Renal cortex interstitium (tissue), 15 donors: ENCODE results near the gene ECHDC1. TPM values are rescaled to one million over a fixed set of nuclear protein-coding genes. Genes with fewer than 3 reads are reported as not detected.
"Not testable (repeated sequence)": the region's sequence is repeated elsewhere in the genome, so short reads cannot be mapped to it uniquely, and the experiment has no call there.

ENCODE experiments used
- DNase-seq, 11 donors: peaks; one replicate each; pipeline ENCODE4 v3.0.0-alpha.2; 2013; ENCODE audit warnings: low read depth in 9 of 11, low spot score in 4 of 11; ENCODE audit errors: extremely low read depth in 1 of 11
- long read RNA-seq, 16 experiments: transcript quantifications; one replicate each; lab custom pipeline, GENCODE V29; 2026
- polyA plus RNA-seq, 3 donors: library from polyadenylated mRNA; unstranded; fragments of 120-200 nt; gene quantifications; one replicate each; pipeline ENCODE4 v1.2.1, GENCODE V29; 2013; ENCODE audit not compliant: insufficient read length in 3 of 3

ECHDC1 gene, protein sequence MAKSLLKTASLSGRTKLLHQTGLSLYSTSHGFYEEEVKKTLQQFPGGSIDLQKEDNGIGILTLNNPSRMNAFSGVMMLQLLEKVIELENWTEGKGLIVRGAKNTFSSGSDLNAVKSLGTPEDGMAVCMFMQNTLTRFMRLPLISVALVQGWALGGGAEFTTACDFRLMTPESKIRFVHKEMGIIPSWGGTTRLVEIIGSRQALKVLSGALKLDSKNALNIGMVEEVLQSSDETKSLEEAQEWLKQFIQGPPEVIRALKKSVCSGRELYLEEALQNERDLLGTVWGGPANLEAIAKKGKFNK
- polyA plus RNA-seq = 10 to 100 TPM; 74.0 to 88.6 (median 81.9) TPM
- long read RNA-seq, donor 1, transcript ECHDC1-210 (6 exons, 2,341 nt) = minor isoform, 5 of 18 reads
- long read RNA-seq, donor 1, transcript ECHDC1-203 (5 exons, 1,354 nt) = major isoform, 9 of 18 reads
- long read RNA-seq, donor 1, partial matches to known transcripts = 0 of 18 reads
- long read RNA-seq, donor 1, other reads (novel, unspliced or antisense) = 0 of 18 reads
- long read RNA-seq, donor 2, transcript ECHDC1-203 (5 exons, 1,354 nt) = minor isoform, 5 of 18 reads
- long read RNA-seq, donor 2, transcript ECHDC1-210 (6 exons, 2,341 nt) = major isoform, 11 of 18 reads
- long read RNA-seq, donor 2, partial matches to known transcripts = 0 of 18 reads
- long read RNA-seq, donor 2, other reads (novel, unspliced or antisense) = 0 of 18 reads
- long read RNA-seq, donor 3, transcript ECHDC1-210 (6 exons, 2,341 nt) = major isoform, 17 of 27 reads
- long read RNA-seq, donor 3, transcript ECHDC1-203 (5 exons, 1,354 nt) = minor isoform, 5 of 27 reads
- long read RNA-seq, donor 3, partial matches to known transcripts = 0 of 27 reads
- long read RNA-seq, donor 3, other reads (novel, unspliced or antisense) = 0 of 27 reads
- long read RNA-seq, donor 4, transcript ECHDC1-210 (6 exons, 2,341 nt) = major isoform, 10 of 33 reads
- long read RNA-seq, donor 4, transcript ECHDC1-203 (5 exons, 1,354 nt) = minor isoform, 7 of 33 reads
- long read RNA-seq, donor 4, partial matches to known transcripts = 15 of 33 reads
- long read RNA-seq, donor 4, other reads (novel, unspliced or antisense) = 0 of 33 reads
- long read RNA-seq, donor 5 = 0 reads
- long read RNA-seq, donor 6, transcript ECHDC1-210 (6 exons, 2,341 nt) = major isoform, 7 of 23 reads
- long read RNA-seq, donor 6, partial matches to known transcripts = 11 of 23 reads
- long read RNA-seq, donor 6, other reads (novel, unspliced or antisense) = 0 of 23 reads
- long read RNA-seq, donor 7, transcript ECHDC1-210 (6 exons, 2,341 nt) = major isoform, 13 of 29 reads
- long read RNA-seq, donor 7, transcript ECHDC1-203 (5 exons, 1,354 nt) = minor isoform, 11 of 29 reads
- long read RNA-seq, donor 7, partial matches to known transcripts = 0 of 29 reads
- long read RNA-seq, donor 7, other reads (novel, unspliced or antisense) = 0 of 29 reads
- long read RNA-seq, donor 8 = 0 reads
- long read RNA-seq, donor 9, transcript ECHDC1-203 (5 exons, 1,354 nt) = minor isoform, 9 of 33 reads
- long read RNA-seq, donor 9, transcript ECHDC1-210 (6 exons, 2,341 nt) = major isoform, 13 of 33 reads
- long read RNA-seq, donor 9, partial matches to known transcripts = 9 of 33 reads
- long read RNA-seq, donor 9, other reads (novel, unspliced or antisense) = 0 of 33 reads
- long read RNA-seq, donor 10, transcript ECHDC1-210 (6 exons, 2,341 nt) = major isoform, 13 of 21 reads
- long read RNA-seq, donor 10, partial matches to known transcripts = 0 of 21 reads
- long read RNA-seq, donor 10, other reads (novel, unspliced or antisense) = 0 of 21 reads
- long read RNA-seq, donor 11, transcript ECHDC1-210 (6 exons, 2,341 nt) = major isoform, 14 of 25 reads
- long read RNA-seq, donor 11, transcript ECHDC1-203 (5 exons, 1,354 nt) = minor isoform, 9 of 25 reads
- long read RNA-seq, donor 11, partial matches to known transcripts = 0 of 25 reads
- long read RNA-seq, donor 11, other reads (novel, unspliced or antisense) = 0 of 25 reads
- long read RNA-seq, donor 12, partial matches to known transcripts = 15 of 22 reads
- long read RNA-seq, donor 12, other reads (novel, unspliced or antisense) = 0 of 22 reads
- long read RNA-seq, donor 13 = 0 reads
- long read RNA-seq, donor 14, transcript ECHDC1-210 (6 exons, 2,341 nt) = major isoform, 10 of 24 reads
- long read RNA-seq, donor 14, partial matches to known transcripts = 8 of 24 reads
- long read RNA-seq, donor 14, other reads (novel, unspliced or antisense) = 0 of 24 reads
- long read RNA-seq, donor 15, transcript ECHDC1-210 (6 exons, 2,341 nt) = major isoform, 10 of 12 reads
- long read RNA-seq, donor 15, partial matches to known transcripts = 0 of 12 reads
- long read RNA-seq, donor 15, other reads (novel, unspliced or antisense) = 0 of 12 reads
- long read RNA-seq, donor 16, transcript ECHDC1-210 (6 exons, 2,341 nt) = major isoform, 27 of 51 reads
- long read RNA-seq, donor 16, transcript ECHDC1-203 (5 exons, 1,354 nt) = minor isoform, 13 of 51 reads
- long read RNA-seq, donor 16, partial matches to known transcripts = 0 of 51 reads
- long read RNA-seq, donor 16, other reads (novel, unspliced or antisense) = 6 of 51 reads

DNA sequence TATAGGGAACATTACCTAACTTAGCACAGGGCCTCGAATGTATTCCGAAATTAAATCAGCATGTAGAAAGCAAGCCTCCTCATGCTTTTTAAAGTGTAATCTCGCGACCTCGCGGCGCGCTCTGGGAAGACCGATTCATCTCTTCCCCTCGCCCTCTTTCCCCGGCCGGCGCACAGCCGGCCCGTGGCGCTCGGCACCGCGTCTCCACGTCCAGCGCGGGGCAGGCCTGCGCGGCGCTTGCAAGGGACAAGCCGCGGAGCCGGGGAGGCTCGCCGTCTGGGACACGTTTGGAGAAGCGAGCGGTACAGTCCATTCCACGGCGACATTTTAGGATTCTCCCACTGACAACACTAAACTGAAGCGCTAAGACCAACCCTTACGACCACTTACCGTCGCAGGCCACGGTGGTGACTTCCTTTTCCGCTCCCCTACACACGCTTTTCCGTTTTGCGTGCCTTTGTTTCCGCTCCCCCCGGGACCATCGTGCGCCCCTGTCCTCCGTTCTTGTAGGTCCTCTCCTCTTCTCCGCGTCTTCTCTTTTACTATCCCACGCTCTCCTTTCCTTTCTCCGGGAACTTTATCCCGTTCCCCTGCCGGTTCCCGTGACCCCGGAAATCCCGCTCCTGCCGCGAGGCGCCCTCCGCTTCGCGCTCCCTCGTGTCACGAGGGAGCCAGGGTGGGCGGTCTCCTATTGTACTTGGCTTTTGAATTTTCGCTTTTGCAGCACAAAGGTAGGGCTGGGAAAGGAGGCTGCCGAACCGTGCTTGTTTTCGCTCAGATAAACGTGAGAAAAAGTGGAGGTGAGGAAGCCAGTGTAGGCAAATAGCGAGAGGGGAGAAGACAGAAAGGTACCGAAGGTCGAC is at the start of gene ECHDC1:
Gene ECHDC1, minus strand, starts transcription at position 664 of the 863 bp plus-strand sequence. CDS start 12,581 bp downstream, outside the sequence.
- DNase-seq = peak; percentile 31 to 74 (median 57)

DNA sequence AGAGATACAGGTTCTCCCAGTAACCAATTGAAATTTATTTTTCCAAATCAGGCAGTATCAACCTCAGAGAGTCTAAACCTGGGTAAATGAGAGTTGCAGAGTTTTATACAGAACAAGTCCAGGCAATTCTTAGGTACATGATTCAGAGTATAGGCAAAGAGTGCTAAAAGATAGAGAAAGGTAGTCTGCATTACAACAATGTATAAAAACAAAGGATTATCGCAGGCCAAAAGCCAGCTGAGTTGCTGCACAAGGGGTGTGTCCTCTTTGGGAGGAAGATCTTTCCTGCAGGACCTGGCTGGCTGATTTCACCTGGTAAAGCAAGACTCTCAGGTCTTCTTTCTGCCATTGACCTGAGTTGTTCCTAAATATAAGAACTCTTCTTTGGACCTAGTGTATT is 48.9 kb upstream of the ECHDC1 start:
- no peak for DNase-seq

DNA sequence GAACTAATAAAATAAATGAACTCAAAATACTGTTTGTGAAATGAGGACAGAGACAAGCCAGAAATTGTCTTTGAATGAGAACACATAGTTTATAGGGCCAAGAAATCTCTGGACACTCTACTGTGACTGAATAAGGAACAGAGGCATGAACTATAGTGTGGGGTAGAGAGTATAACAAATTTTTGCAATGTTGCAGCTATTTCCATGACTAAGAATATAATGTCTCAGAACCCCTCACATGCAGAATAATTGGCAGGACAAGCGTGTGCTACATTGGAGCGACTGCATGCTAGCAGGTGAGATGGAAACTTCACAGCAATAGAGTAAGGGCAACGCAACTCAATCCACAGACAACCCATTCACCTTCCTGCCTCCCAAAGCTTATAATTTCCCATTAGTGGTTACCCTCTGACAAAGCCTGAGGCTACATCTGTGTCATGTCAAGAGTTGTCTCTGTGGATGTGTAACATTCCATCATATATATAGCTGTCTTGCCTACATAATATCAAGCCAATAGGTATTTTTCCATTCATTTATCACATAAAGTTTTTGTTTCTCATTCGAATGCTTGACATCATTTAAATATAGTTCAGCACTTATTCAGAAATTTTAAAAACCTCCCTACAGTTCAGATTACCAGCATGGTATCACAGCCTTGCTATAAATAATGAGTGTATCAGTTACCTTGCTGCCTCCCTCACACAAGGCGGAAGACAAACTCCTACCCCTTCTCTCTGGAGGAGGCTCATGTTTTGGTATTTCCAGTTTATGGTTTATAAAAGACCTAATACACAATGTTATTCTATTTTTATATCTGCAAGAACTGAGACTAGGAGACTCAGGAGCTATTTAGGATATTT is 47.9 kb upstream of the ECHDC1 start:
- DNase-seq = peak in 1 of 11 donors; percentile 14

DNA sequence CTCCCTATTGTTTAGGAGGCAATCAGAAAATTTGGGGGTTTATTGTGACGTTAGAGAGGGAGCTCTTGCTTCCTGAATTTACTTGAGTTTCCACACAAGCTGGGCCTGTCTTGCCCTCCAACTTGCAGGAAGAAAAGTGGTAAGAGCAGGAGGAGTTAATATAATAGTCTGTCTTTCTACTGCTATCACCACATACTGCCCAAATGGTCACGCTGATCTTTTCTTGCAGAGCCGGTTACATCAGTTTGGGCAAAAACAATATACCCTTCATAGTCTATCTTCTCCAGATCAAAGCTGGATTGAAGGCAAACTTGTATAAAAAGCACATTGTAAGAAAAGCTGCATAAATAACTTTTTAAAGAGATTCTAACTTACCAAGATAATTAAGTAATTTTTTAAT is 46.3 kb upstream of the ECHDC1 start:
- no peak for DNase-seq

DNA sequence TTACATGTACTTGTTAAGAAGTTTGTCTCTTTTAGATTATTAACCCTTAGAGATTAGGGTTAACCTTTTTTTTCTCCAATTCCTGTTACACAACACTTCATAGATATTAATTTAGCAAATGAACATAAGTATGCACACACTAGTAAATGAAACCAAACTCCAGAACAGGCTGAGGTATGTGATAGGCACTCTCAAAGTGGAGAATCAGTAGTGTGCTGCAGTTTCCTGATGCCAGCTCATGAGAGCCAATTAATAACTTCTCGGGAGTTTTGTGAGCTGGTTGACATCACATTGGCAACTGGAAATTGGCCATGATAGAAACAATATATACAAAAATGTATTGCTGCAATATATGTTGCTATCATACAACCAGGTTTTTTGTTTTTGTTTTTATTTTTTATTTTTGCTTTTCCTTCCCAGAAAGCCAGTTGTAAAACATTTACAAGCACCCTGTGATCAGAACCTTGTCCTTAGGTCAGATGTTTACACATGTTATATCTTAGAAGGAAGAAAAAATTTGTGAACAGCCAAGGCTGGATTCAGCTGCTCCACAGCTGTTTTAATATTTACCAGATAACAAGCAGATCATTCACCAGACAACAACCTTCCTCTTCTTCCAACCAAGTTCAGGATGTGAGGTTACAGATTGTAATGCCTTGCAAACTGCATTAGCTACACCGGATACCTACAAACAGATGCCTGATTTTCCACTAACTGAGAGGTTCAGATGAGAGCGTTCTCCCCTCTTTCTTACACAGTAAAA is 42.4 kb upstream of the ECHDC1 start:
- no peak for DNase-seq

DNA sequence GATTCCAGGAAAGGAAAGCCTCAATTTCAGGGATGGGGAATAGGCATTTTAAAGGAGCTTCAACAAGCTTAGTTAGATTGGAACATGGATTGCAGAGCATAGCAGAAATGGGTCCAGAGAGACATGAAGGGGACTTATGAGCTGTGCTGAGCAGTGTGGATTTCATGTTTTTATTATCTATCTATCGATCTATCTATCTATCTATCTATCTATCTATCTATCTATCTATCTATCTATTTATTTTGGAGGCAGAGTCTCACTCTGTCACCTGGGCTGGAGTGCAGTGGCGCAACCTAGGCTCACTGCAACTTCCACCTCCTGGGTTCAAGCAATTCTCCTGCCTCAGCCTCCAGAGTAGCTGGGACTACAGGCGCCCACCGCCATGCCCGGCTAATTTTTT is 41.4 kb upstream of the ECHDC1 start:
- not testable (repeated sequence) for DNase-seq

DNA sequence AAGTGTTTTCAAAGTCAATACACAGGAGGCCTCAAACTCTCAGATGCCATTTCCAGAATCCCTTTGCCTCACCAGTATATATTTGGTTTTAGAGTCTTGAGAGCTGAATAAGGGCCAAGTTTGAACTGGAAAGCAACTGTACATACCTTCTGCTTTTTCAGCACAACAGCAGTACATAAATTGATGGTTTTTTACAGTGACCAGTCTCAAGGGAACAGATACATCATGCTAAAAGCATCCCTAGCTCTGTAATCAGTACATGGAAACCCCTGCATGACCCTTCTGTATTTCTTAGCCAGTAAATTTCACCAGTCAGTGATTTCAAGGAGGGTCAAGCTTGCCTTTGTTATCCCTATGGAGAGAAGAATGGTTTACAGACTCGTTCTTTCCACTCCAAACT is 40.6 kb upstream of the ECHDC1 start:
- DNase-seq = peak in 1 of 11 donors; percentile 4

DNA sequence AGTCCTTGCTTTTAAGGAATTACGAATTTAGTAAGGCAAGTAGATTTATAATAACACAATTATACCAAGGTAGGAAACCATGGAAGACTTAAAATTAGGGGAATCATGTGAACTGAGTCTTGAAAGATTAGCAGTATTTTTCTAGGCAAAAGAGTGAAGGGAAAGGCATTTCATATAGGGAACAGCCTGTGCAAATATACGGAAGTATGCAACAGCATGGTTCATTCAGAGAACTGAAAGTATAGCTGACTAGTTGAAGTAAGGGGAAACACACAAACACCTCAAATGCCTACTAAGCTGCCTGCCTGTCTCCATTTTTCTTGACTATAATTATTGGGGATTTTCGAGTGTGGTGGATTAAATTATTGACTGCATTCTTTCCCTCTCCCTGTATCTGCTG is 39.0 kb upstream of the ECHDC1 start:
- no peak for DNase-seq

DNA sequence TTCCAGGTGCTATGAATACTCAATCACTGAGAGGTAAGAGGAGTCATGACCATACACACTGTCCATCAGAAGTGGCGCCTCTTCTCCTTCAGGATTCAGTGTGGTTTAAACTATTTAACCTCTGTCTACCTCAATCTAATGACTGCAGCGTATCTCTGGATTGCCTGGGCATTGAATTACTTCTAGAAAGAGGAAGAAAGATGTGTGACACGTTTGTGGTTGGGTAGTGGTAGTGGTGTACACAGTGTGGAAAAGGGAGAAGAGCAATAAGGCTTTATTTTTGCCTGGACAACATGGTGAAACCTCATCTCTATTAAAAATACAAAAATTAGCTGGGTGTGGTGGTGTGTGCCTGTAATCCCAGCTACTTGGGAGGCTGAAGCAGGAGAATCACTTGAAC is 38.0 kb upstream of the ECHDC1 start:
- DNase-seq = no peak

DNA sequence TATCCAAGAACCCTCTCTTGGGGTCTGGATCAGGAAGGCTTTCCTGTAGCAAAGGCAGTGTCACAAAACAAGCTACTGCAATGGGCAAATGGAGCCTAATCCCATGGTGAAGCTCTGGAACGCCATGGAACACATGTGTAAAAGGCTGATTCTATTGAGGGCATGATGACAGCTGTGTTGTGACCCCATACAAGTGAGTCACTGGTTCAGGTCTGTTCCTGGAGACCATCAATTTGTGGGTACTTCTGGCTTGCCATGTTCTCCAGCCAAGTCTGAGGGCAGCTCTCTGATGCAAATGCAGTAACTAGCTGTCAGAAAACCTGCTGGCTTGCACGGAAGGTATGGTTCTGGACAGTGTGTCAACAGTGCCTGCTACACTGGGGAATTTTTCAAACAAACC is 33.3 kb upstream of the ECHDC1 start:
- no peak for DNase-seq

DNA sequence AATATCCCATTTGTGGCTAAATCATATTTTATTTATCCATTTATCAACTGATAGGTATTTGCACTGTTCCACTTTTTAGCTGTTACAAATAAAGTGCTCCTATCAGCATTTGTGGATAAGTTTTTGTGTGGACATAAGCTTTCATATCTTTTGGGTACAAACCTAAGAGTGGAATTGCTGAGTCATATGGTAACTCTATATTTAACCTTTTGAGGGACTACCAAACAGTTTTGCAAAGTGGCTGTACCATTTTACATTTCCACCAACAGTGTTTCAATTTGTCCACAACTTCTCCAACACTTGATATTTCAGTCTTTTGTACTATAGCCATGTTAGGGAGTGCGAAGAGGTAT is 23.6 kb upstream of the ECHDC1 start:
- DNase-seq = no peak

DNA sequence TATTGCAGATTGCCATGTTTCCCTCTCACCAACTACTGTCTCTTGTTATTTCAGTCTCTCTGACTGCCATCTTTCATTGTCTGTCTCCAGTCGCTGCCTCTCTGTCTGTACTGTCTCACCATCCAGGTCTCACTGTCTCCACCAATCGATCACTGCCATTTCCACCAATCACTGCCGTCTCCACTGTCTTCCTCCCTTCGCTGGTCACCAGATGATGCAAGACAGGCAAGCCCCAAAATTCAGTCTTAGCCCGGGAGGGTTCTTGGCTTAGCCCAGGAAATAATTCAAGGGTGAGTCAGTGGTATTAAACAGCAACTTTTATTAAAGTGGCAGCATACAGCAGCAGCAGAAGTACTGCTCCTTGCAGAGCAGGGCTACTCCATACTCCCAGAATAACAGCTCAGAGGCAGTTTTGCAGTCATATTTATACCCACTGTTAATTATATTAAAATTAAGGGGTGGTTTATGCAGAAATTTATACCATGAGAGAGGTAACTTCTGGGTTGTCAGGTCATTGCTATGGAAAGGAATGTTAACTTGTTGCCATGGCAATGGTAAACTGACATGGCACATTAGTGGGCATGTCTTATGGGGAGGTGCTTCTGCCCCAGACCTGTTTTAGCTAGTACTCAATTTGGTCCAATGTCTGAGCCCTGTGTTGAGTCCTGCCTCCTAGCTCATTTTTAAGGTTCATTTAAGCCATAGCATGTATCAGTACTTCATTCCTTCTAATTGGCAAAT is 23.0 kb upstream of the ECHDC1 start:
- DNase-seq = no peak

DNA sequence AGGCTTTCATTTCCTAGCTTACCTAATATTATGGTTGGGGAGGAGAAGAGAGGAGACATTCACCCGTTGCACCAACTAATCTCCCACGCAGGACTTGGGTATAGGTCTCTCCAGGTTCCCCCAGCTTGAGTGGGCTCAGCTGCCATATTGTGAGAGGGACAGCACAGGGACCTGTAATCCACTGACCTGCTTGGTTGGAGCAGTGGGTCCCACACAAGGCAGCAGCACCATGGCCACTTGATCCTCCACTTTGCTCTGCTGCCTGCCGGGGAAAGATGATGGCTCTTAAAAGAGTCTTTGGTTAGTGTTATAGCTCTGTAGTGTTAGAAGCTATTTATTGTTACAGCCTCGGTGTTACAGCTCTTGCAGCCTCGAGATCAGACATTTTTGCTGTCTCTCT is 22.5 kb upstream of the ECHDC1 start:
- no peak for DNase-seq

DNA sequence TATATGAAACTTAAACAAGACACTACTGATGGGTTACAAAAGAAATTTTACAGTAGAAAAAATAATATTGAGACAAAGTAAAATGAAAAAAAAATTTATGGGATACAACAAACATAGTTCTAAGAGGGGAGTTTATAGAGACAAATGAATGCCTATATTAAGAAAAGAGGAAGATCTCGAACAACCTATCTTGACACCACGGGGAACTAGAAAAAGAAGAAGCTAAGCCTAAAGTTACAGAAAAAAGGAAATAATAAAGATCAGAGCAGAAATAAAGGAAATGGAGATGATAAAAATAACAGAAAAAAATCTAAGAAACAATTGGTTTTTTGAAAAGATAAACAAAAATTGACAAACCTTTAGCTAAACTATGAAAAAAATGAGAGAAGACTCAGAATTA is 9.1 kb upstream of the ECHDC1 start:
- no peak for DNase-seq
